Astrocyte (in vitro differentiated cells and primary cell): ENCODE results near the gene OCA2.

Source experiments
- EZH2 ChIP-seq: IDR thresholded peaks from 2 replicates; pipeline ENCODE4 v1.6.1; 2012; ENCODE audit warnings: mild to moderate bottlenecking, low read length, inconsistent platforms; ENCODE audit not compliant: insufficient read depth
- TF ChIP-seq, protein P1 (sequence below): IDR thresholded peaks from 2 replicates; pipeline ENCODE4 v1.5.1; 2011; ENCODE audit warnings: low read depth, mild to moderate bottlenecking, inconsistent platforms, low read length, moderate library complexity; ENCODE audit not compliant: insufficient read depth

DNA sequence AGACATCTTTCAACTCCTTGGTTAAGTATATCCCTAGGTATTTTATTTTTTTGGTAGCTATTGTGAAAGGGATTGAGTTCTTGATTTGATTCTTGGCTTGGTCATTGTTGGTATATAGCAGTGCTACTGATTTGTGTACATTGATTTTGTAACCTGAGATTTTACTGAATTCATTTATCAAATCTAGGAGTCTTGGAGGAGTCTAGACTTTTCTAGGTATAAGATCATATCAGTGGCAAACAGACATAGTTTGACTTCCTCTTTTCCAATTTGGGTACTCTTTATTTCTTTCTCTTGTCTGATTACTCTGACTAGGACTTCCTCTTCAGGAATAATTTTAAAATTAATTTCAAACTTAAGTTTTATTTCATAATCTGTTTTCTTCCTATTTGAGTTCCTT, 125.2 kb downstream of the OCA2 start:
- TF ChIP-seq, protein P1, sequence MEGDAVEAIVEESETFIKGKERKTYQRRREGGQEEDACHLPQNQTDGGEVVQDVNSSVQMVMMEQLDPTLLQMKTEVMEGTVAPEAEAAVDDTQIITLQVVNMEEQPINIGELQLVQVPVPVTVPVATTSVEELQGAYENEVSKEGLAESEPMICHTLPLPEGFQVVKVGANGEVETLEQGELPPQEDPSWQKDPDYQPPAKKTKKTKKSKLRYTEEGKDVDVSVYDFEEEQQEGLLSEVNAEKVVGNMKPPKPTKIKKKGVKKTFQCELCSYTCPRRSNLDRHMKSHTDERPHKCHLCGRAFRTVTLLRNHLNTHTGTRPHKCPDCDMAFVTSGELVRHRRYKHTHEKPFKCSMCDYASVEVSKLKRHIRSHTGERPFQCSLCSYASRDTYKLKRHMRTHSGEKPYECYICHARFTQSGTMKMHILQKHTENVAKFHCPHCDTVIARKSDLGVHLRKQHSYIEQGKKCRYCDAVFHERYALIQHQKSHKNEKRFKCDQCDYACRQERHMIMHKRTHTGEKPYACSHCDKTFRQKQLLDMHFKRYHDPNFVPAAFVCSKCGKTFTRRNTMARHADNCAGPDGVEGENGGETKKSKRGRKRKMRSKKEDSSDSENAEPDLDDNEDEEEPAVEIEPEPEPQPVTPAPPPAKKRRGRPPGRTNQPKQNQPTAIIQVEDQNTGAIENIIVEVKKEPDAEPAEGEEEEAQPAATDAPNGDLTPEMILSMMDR = no peak
- TF ChIP-seq EZH2 = no peak
